HepG2 (cell line): ENCODE data around the gene ACOXL. TPM values are rescaled to one million over a fixed set of nuclear protein-coding genes. Genes with fewer than 3 reads are reported as not detected.

Source experiments
- CREB1 ChIP-seq, 2 experiments: fragments of 450-650 bp in 1 of 2; IDR thresholded peaks; 2 replicates each; pipeline ENCODE4 v1.6.1; 2016 to 2017; ENCODE audit warnings: control low read depth in 1 of 2, mild to moderate bottlenecking in 1 of 2, missing compliant biosample characterization in 1 of 2, missing genetic modification characterization in 1 of 2
- CSRNP2 ChIP-seq: sonication (generic); formaldehyde crosslinking; conservative IDR thresholded peaks from 2 replicates; pipeline ENCODE4 v1.8.0; 2022; ENCODE audit warnings: low read depth, missing genetic modification reagents
- EP300 ChIP-seq, 3 experiments: sonication (generic) in 1 of 3; formaldehyde crosslinking in 1 of 3; IDR thresholded peaks; 2 replicates each; pipeline versions ENCODE4 v1.5.1 to v1.6.1; 2011 to 2020; ENCODE audit warnings: low read depth in 2 of 3, low read length in 2 of 3, borderline replicate concordance in 1 of 3, improper control_type of control experiment in 1 of 3, mild to moderate bottlenecking in 1 of 3, missing genetic modification reagents in 1 of 3, moderate library complexity in 1 of 3
- FOSL2 ChIP-seq: sonication (generic); formaldehyde crosslinking; IDR thresholded peaks from 2 replicates; pipeline ENCODE4 v1.4.0; 2020; ENCODE audit warnings: missing genetic modification reagents
- PHF8 ChIP-seq: sonication (generic); formaldehyde crosslinking; IDR thresholded peaks from 2 replicates; pipeline ENCODE4 v1.5.0; 2020; ENCODE audit warnings: missing genetic modification reagents
- RBM22 ChIP-seq: fragments of 200-400 bp; formaldehyde crosslinking; optimal IDR thresholded peaks from 2 replicates; pipeline ENCODE3; 2017; ENCODE audit warnings: mild to moderate bottlenecking, low read length, moderate library complexity
- RFX3 ChIP-seq: IDR thresholded peaks from 2 replicates; pipeline ENCODE4 v1.6.1; 2016; ENCODE audit warnings: missing biosample characterization, missing genetic modification reagents
- ZBTB40 ChIP-seq, 2 experiments: fragments of 450-650 bp in 1 of 2; sonication (generic) in 1 of 2; formaldehyde crosslinking in 1 of 2; IDR thresholded peaks; 2 replicates each; pipeline versions ENCODE4 v1.6.1 to v1.8.0; 2016 to 2022; ENCODE audit warnings: antibody characterized with exemption in 1 of 2, mild to moderate bottlenecking in 1 of 2, missing genetic modification reagents in 1 of 2
- ZNF430 ChIP-seq: sonication (generic); formaldehyde crosslinking; IDR thresholded peaks from 2 replicates; pipeline ENCODE4 v1.9.0; 2021; ENCODE audit warnings: mild to moderate bottlenecking, missing genetic modification reagents
- ZNF672 ChIP-seq: sonication (generic); formaldehyde crosslinking; IDR thresholded peaks from 2 replicates; pipeline ENCODE4 v1.8.1; 2022; ENCODE audit warnings: missing genetic modification reagents
- ZNF776 ChIP-seq: sonication (generic); formaldehyde crosslinking; IDR thresholded peaks from 2 replicates; pipeline ENCODE4 v1.4.0; 2020; ENCODE audit warnings: mild to moderate bottlenecking, missing genetic modification reagents
- polyA plus RNA-seq, 8 experiments: library from polyadenylated mRNA; depleted of rRNA in 3 of 8; stranded (reverse) in 7 of 8; unstranded in 1 of 8; fragments of >200 nt; fragmentation: Illumina TruSeq in 4 of 8; extraction: Trizol in 4 of 8; gene quantifications; 2 replicates each; pipeline versions ENCODE4 v1.2.1 to v1.2.3, GENCODE V29; 2011 to 2016; ENCODE audit warnings: low read depth in 4 of 8, missing spikeins in 1 of 8, mixed read lengths in 1 of 8; ENCODE audit not compliant: insufficient read depth in 1 of 8
- total RNA-seq, 5 experiments: library from RNA; depleted of rRNA; stranded (reverse); fragments of >200 nt; fragmentation: Illumina TruSeq; extraction: Trizol; gene quantifications; 2 replicates each; pipeline ENCODE4 v1.2.3, GENCODE V29; 2016; ENCODE audit warnings: low read depth in 1 of 5

Gene ACOXL
- total and polyA plus RNA-seq, 2 of the 13 experiments (the other 11 are each of a cell fraction or from before 2014, with no cell fraction given) = not detected

- TF ChIP-seq ZBTB40 (IDR thresholded peaks at IDR 0.05) = no peak
- peak; percentile 53 for TF ChIP-seq ZBTB40 (CRISPR knock-in tag; IDR thresholded peaks at IDR 0.05)
- no peak for TF ChIP-seq ZNF672 (CRISPR knock-in tag)
- TF ChIP-seq EP300 (IDR thresholded peaks at IDR 0.05; ENCODE audit: low read depth in 2 of 2, low read length in 2 of 2) = no peak; a peak in 1 of 4 replicates
- TF ChIP-seq EP300 (CRISPR knock-in tag; IDR thresholded peaks at IDR 0.05; ENCODE audit: borderline replicate concordance) = no peak
- TF ChIP-seq ZNF430 (CRISPR knock-in tag) = no peak
- TF ChIP-seq FOSL2 (CRISPR knock-in tag) = 0 out of 2 replicates have a peak, but pooled peaks have one; percentile 20
- no peak for TF ChIP-seq CSRNP2 (CRISPR knock-in tag)
- TF ChIP-seq RBM22 = no peak
- peak; percentile 38; the same call in 1 of the 2 replicates for TF ChIP-seq CREB1 (IDR thresholded peaks at IDR 0.05)
- no peak for TF ChIP-seq CREB1 (CRISPR knock-in tag; IDR thresholded peaks at IDR 0.05)
- TF ChIP-seq RFX3 (CRISPR knock-in tag) = no peak
- TF ChIP-seq ZNF776 (CRISPR knock-in tag) = peak; percentile 88; the same call in 1 of the 2 replicates
- peak; percentile 58 for TF ChIP-seq PHF8
These were observed 389.7 kb downstream of the ACOXL start (continued) for GRCh38 chr2:111121828-111122630.
